HG03139 (cell line): ENCODE data around the gene PDE7B.

ENCODE experiments used
- ATAC-seq: cut with Tn5 transposase; IDR thresholded peaks from one replicate; pipeline ENCODE4 v1.9.1; 2021; ENCODE audit not compliant: unreplicated experiment

The PDE7B gene

DNA sequence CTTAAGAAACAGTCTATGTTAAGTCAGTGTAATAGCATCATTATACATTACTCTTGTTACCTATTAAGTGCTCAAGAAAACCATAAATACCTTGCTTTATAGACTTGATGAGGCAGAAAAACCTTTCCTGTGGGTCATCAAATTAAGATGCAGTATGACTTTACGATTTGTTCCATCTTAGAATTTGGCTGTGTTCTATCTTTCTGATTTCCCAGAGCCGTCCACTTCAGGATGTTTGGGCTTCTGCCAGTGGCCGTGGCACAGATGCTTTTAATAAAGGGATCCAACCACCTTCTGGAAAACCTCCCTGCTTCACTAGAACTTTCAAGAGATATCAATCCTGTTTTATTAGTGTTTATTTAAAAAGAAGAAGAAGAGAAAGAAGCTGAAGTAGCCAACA lies 71.2 kb downstream of the PDE7B start:
- no peak for ATAC-seq

DNA sequence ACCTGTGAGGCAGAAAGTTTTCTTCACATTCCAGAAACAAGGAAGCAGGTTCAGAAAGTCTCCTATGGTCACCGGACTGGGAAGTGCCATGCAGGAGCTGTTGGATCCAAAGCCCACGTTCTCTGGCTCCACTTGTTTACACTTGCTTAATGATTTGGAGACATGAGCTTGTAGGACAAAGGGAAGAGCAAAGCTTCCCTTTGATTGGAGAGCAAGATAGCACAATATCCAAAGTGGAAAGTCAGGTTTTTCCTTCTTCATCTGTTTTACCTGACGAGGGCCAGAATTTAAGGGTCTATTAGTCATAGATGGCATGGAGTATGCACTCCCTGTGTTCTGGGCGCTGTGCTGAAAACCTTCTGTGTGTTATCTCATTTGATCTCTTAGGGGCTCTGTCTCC lies 81.2 kb downstream of the PDE7B start:
- ATAC-seq = no peak

GRCh38 chr6:135935941-135936601 lies 84.6 kb downstream of the PDE7B start:
- ATAC-seq = no peak

- no peak for ATAC-seq
These were observed 85.1 kb downstream of the PDE7B start for GRCh38 chr6:135936606-135937005.

DNA sequence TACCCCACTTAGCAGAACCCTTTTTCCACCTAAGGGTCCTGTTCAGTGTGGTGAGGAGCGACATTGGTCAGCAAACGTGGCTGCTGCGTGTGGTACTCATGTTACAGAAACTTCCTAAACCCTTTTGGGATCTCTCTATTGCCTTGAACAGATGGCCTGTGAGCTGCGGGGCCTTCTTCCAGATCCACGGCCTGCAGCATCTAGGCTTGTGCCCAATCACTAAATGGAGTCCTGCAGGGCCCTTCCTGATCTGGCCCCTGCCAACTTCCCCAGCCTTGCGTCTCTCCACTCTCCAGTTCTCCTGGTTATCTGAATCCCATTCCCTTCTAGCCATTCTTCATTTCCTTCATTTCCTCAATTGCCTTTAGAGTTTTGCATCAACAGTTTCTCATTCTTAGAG lies 85.6 kb downstream of the PDE7B start:
- no peak for ATAC-seq

DNA sequence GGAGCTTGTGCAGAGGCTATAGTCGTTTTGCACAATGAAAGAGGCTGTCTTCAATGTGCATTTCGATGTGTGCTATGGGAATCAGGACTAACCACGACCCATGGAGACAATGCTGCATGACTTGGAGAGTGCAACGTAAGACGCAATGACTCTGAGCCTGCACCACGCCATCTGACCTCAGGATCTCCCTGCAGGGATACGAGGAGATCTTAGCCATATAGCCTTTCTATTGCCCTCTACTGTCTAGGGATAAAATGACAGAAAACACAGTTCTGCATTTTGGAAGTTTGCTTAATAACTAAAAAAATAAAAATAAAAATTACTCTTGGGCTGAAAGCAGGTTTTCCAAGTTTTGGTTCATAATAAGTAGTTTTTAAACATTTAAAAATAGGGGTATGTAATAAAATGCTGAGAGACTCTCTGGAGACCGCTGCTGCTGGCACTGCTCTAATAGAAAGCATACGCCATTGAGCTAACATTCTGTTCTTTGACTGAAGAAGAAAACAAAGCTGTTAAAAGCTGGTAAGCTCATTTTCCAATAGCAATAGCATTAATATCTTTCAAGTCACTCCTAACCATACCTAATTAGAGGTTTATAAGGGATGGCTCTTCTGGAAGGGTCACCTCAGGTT lies 87.2 kb downstream of the PDE7B start:
- no peak for ATAC-seq

DNA sequence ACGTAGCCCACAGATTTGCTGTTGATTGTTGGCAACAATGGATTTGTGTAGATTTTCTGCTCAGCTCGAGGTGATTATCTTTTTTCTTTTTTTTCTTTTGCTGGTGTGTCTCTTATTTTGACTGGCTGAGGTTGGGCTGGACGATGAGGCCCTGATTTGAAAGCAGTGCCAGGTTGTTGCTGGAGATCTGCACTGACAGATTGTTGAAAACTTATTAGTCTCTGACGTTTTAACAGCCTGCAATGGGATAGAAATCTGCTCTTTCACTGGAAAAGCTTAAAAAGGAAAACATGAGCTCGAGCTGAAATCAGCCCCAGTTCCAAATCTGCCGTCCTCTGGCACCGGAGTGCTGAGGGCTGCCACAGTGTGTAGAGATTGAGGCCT lies 87.7 kb downstream of the PDE7B start:
- ATAC-seq = no peak

DNA sequence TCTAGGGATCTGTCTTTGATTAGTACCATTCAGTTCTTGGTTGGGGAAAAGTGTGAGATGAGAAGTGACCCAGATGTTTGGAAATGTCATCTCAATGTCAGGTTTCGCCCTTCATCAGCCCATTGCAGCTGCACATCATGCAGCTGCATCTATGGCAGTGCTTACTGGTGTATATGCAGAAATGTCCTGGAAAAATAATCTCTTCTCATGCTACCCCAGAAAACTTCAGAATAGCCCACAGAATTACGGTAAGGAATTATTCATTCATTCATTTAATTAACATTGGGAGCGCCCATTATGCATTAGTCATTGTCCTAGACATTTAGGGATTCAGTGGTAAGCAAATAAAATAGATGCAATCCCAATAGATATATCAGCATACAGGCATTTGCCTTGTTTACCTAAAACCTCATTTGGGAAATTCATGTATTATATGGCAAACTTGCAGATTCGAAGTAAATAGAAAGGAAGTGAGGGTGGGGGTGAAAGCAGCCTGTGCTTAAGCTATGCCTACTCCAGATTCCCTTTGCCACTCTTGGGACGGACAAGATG lies 89.2 kb downstream of the PDE7B start:
- ATAC-seq = no peak

- no peak for ATAC-seq
These were observed 89.9 kb downstream of the PDE7B start for GRCh38 chr6:135941275-135942025.

GRCh38 chr6:135944120-135944519 lies 92.6 kb downstream of the PDE7B start:
- no peak for ATAC-seq

GRCh38 chr6:135946674-135947073 lies 95.2 kb downstream of the PDE7B start:
- ATAC-seq = no peak

DNA sequence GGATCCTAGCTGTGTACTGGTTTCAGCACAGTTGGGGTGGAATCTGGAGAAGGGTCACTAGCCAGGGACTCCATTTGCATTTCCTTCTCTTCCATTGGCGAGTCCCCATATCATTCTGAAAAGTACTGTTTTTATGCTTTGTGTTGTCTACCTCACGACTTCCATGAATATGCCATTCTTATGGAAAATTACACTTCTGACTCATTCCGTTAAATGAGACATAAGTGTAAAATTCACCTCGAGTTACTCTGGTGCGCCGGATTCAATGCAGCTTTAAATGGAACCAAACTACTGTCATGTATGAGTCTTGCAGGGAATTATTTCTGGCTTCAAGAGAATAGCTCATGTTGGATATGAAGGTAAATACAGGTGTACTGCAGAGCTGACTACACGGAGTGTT lies 99.2 kb downstream of the PDE7B start:
- ATAC-seq = no peak

- ATAC-seq = no peak
These were observed 99.7 kb downstream of the PDE7B start for GRCh38 chr6:135951169-135951568.

DNA sequence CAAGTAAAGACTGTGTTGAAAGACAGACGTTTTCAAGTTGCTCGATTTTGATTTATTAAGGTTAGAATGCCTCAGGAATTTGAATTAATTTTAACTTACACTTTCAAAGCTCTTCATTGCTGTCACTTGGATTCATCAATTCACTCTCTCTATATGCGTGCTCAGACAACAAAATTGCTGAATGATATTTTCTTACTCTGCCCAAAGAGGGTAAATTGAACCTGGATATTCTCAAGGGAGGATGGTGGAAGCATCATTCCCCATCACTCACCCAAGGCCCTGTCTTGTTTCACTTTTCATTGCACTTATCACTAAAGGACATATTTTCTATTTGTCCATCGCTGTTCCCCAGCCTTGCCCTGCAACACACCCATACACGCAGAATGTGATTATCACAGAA lies 102.3 kb downstream of the PDE7B start:
- no peak for ATAC-seq

- ATAC-seq = no peak
These were observed 103.6 kb downstream of the PDE7B start for GRCh38 chr6:135955099-135955498.

DNA sequence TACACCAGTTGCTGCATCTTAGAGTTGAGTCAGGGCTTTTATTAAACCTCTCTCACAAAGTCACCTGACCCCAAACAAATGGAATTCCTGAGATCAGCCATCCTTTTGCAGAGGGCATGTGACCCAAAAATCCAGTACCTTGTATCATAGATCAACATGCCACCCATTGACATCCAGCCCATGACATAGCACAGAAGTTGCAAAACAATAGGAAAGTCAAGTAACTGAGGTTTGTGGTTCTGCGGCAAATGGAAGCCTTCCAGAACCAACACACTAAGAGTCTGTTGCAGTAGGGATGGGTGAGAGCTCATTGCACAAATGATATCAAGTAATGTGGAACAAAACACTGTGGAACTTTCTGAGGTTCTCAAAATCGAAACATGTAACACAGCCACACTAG lies 111.2 kb downstream of the PDE7B start:
- ATAC-seq = no peak

DNA sequence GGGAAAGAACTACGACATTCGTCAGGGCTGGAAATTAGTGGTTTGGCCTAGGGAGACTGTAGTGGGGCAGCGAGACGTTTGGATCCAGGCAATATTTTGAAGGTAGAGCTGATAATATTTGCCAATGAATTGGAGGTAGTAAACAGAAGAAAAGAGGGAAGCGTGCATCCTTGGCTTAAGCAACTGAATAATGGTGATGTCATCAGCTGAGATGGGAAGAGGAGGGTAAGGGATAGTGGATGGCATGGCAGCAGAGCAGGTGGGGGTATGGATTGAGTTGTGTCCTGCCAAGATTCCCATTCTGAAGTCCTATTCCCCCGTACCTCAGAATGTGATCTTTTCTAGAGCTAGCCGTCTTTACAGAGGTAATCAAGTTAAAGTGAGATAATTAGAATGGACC lies 119.2 kb downstream of the PDE7B start:
- no peak for ATAC-seq

DNA sequence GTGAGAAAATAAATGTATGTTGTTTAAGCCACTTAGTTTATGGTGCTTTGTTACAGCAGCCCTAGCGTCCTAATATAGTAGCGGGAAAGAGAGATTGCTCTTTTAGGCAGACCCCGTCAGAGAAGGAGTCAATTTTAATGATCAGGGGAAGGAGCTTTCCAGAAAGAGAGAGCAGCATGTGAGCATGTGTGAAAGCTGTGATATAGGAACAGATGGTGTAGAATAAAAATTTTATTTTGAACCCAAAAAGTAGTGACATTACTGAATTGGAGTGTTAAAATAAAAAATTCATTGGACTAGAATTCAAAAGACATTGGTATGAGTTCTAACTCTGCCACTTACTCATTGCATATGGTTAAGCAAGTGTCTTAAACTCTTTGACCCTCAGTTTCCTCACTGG lies 119.8 kb downstream of the PDE7B start:
- ATAC-seq = no peak

DNA sequence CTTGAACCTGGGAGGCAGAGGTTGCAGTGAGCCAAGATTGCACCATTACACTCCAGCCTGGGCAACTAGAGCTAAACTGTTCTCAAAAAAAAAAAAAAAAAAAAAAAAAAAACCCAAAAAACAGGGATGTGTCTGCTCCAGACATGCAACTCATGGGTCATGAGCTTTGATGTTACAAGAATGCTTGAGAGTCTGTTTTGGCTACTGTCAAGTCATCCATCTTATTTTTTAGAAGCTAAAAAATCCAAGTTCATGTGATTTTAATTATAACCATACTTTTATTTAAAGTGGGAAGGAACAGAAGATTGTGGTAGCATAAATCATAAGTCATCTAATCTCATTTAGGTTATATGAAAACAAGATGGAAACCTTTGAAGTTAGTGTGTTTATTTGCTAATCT lies 120.6 kb downstream of the PDE7B start:
- ATAC-seq = no peak

DNA sequence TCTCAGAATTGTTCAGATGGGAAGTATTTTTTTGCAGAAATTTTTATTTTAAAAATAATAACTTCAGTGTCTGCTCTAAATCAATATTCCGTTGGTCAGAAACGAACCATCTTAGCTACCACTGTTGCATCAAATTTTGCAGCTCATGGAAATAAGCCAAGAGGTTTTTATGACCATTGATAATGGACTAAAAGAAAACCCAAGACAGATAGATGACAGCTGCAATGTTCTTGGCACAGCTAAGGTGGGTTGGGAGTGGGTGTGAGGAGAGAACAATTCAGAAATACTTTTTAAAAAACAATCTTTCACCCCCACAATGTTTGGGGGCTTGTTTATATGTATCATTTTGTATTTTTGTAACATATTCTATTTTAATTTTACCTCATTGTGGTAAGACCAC lies 121.1 kb downstream of the PDE7B start:
- ATAC-seq = no peak

- no peak for ATAC-seq
These were observed 122.9 kb downstream of the PDE7B start for GRCh38 chr6:135974426-135974825.

DNA sequence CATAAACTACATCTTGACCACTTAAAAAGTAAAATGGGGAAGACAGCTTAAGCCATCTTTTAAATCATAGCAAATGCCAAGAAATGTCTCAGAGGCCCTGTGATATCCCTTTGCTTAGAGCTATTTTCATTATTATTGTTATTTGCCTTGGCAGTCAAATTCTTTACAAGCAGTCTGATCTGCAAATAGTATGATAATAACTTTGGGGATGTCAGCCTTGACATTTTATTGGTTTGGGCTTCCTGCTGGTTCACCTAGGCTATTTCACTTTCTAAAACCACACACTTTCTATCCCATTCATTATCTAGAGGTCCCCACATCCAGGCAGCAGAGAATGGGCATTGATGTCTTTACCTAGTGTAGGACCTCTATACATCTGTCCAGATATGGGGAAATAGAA lies 125.1 kb downstream of the PDE7B start:
- no peak for ATAC-seq
